Progenitor cell of endocrine pancreas (in vitro differentiated cells): ENCODE results near the gene NCKAP5. TPM values are rescaled to one million over a fixed set of nuclear protein-coding genes. Genes with fewer than 3 reads are reported as not detected.

ENCODE experiments used
- DNase-seq: peaks from one replicate; pipeline ENCODE4 v3.0.0; 2021; ENCODE audit warnings: low spot score; ENCODE audit not compliant: unreplicated experiment
- H3K27ac Mint-ChIP-seq: 2 replicates; pipeline ENCODE4 v1.8.0; 2021; ENCODE audit warnings: mild to moderate bottlenecking, moderate library complexity, mixed read lengths
- H3K27me3 Mint-ChIP-seq: 2 replicates; pipeline ENCODE4 v1.8.0; 2021; ENCODE audit warnings: mixed read lengths
- H3K36me3 Mint-ChIP-seq: 2 replicates; pipeline ENCODE4 v1.8.0; 2022; ENCODE audit warnings: mixed read lengths; ENCODE audit not compliant: insufficient read depth
- H3K4me1 Mint-ChIP-seq: 2 replicates; pipeline ENCODE4 v1.8.0; 2021; ENCODE audit warnings: low read depth, mixed read lengths
- H3K4me3 Mint-ChIP-seq: 2 replicates; pipeline ENCODE4 v1.8.0; 2021; ENCODE audit warnings: low read depth, mild to moderate bottlenecking, moderate library complexity, mixed read lengths
- H3K9me3 Mint-ChIP-seq: 2 replicates; pipeline ENCODE4 v1.8.0; 2021; ENCODE audit warnings: low read depth, mixed read lengths
- CTCF ChIP-seq: fragments of 200-600 bp; sonication (generic); IDR thresholded peaks from one replicate; pipeline ENCODE4 v1.5.0; 2021; ENCODE audit warnings: antibody characterized with exemption, mild to moderate bottlenecking; ENCODE audit not compliant: unreplicated experiment
- total RNA-seq: library from RNA; stranded (reverse); gene quantifications from 2 replicates; pipeline ENCODE4 v1.2.1, GENCODE V29; 2021

The NCKAP5 gene
- total RNA-seq, 1 donor from 2014 or later = 1.7 TPM

- Mint-ChIP-seq H3K9me3 (peaks cover 28% of the 10 kb centered on the region), H3K4me1 (no peaks in the 10 kb centered on the region), H3K27ac (no peak overlapping the region), H3K27me3 (no peaks in the 10 kb centered on the region), H3K4me3 (no peak overlapping the region), H3K36me3 (peaks cover 2% of the 10 kb centered on the region)
- DNase-seq = no peak
- TF ChIP-seq CTCF = no peak
These were observed 363.8 kb downstream of the NCKAP5 start for GRCh38 chr2:133204421-133204820.

GRCh38 chr2:133200684-133201421 lies 367.4 kb downstream of the NCKAP5 start:
- no peaks in the 10 kb centered on the region for H3K36me3 Mint-ChIP-seq
- H3K9me3 Mint-ChIP-seq = peaks cover 9% of the 10 kb centered on the region

GRCh38 chr2:133198678-133199077 lies 369.6 kb downstream of the NCKAP5 start:
- Mint-ChIP-seq H3K27ac (no peak overlapping the region), H3K36me3 (no peaks in the 10 kb centered on the region), H3K4me3 (no peak overlapping the region), H3K27me3 (peaks cover 11% of the 10 kb centered on the region), H3K4me1 (no peaks in the 10 kb centered on the region), H3K9me3 (peaks cover 9% of the 10 kb centered on the region)
- no peak for DNase-seq
- TF ChIP-seq CTCF = no peak

More at GRCh38 chr2:133200684-133201421, 367.4 kb downstream of the NCKAP5 start:
- DNase-seq = no peak
- TF ChIP-seq CTCF = no peak
- H3K27me3 Mint-ChIP-seq = peaks cover 11% of the 10 kb centered on the region
- H3K27ac Mint-ChIP-seq = no peak overlapping the region
- H3K4me3 Mint-ChIP-seq = no peak overlapping the region
- H3K4me1 Mint-ChIP-seq = no peaks in the 10 kb centered on the region

GRCh38 chr2:133197156-133197555 lies 371.1 kb downstream of the NCKAP5 start:
- peaks cover 11% of the 10 kb centered on the region for H3K27me3 Mint-ChIP-seq
- no peak for DNase-seq
- no peak for TF ChIP-seq CTCF
- H3K4me1 Mint-ChIP-seq = no peaks in the 10 kb centered on the region
- H3K36me3 Mint-ChIP-seq = no peaks in the 10 kb centered on the region
- H3K9me3 Mint-ChIP-seq = peaks cover 5% of the 10 kb centered on the region
- no peak overlapping the region for H3K4me3 Mint-ChIP-seq
- no peak overlapping the region for H3K27ac Mint-ChIP-seq

- TF ChIP-seq CTCF = no peak
- H3K27ac Mint-ChIP-seq = no peak overlapping the region
- no peaks in the 10 kb centered on the region for H3K4me1 Mint-ChIP-seq
- no peak for DNase-seq
- no peaks in the 10 kb centered on the region for H3K36me3 Mint-ChIP-seq
- H3K9me3 Mint-ChIP-seq = no peaks in the 10 kb centered on the region
- H3K27me3 Mint-ChIP-seq = peaks cover 11% of the 10 kb centered on the region
- no peak overlapping the region for H3K4me3 Mint-ChIP-seq
These were observed 373.4 kb downstream of the NCKAP5 start for GRCh38 chr2:133194777-133195335.
